Epithelial cell of proximal tubule (primary cell): ENCODE results near the gene PDGFD. TPM values are rescaled to one million over a fixed set of nuclear protein-coding genes. Genes with fewer than 3 reads are reported as not detected.

Source experiments
- DNase-seq: peaks from one replicate; pipeline ENCODE4 v3.0.0-alpha.2; 2011; ENCODE audit warnings: low read depth
- H3K4me3 ChIP-seq: 2 replicates; pipeline ENCODE4 v1.5.1; 2011; ENCODE audit warnings: low read depth, mild to moderate bottlenecking, low read length
- total RNA-seq: library from RNA; depleted of rRNA; stranded (reverse); fragments of >200 nt; gene quantifications from 2 replicates; pipeline ENCODE4 v1.2.3, GENCODE V29; 2015
- TF ChIP-seq, protein P1 (sequence below): conservative IDR thresholded peaks from 2 replicates; pipeline ENCODE4 v1.5.1; 2012; ENCODE audit warnings: low read depth, mild to moderate bottlenecking, low read length

PDGFD gene
- total RNA-seq, 1 donor from 2014 or later = 3.4 TPM

DNA sequence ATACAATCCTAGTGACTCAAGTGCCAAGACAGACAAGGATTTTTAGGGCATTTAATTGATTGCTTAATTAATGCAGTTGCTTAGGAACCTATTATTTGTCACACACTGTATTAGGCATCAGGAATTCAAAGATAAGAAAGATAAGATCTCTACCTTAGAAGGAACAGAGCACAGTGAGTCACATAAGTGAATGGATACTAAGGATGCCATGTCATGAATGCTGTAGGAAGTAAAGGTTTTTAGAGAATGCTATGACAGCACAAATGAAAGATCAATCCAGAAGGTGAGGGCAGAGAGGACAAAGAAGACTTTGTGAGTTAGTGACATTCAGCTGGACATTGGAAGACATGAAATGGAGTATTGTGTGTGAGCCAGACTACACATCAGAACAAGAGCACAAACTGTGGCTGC lies 275.4 kb downstream of the PDGFD start:
- H3K4me3 ChIP-seq = no peak overlapping the region
- TF ChIP-seq, protein P1, sequence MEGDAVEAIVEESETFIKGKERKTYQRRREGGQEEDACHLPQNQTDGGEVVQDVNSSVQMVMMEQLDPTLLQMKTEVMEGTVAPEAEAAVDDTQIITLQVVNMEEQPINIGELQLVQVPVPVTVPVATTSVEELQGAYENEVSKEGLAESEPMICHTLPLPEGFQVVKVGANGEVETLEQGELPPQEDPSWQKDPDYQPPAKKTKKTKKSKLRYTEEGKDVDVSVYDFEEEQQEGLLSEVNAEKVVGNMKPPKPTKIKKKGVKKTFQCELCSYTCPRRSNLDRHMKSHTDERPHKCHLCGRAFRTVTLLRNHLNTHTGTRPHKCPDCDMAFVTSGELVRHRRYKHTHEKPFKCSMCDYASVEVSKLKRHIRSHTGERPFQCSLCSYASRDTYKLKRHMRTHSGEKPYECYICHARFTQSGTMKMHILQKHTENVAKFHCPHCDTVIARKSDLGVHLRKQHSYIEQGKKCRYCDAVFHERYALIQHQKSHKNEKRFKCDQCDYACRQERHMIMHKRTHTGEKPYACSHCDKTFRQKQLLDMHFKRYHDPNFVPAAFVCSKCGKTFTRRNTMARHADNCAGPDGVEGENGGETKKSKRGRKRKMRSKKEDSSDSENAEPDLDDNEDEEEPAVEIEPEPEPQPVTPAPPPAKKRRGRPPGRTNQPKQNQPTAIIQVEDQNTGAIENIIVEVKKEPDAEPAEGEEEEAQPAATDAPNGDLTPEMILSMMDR = no peak
- no peak for DNase-seq

DNA sequence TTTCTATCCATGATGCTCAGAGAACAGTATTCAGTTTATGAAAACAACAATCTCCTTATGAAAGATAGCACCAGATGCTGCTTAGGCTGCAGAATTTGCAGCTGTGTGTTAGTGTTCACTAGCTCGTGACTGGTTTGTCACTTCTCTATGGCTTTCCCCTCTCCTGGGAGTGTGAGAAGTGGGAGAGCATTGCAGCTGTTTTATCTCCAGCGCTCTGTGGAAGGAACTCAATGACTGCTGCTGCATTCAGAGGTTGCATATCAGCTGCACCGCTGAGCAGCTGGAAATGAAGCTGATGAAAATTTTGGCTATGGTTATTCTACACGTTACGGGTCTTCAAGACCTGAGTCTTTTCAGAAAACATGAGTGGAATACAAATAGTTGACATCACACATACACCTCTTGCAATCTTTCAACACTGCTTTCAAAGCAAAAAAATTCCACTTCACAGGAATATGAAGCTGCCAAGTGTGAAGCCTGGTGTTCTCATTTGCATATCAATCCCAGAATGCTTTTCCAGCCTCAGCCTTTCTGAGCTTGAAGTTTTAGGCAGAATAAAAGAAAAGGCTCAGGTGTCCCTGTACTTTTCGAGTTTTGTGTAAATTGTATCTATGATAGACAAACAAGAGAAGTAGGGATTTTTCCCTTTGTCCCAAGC lies 276.8 kb downstream of the PDGFD start:
- no peak for DNase-seq
- no peak overlapping the region for H3K4me3 ChIP-seq
- TF ChIP-seq, protein P1 = no peak

DNA sequence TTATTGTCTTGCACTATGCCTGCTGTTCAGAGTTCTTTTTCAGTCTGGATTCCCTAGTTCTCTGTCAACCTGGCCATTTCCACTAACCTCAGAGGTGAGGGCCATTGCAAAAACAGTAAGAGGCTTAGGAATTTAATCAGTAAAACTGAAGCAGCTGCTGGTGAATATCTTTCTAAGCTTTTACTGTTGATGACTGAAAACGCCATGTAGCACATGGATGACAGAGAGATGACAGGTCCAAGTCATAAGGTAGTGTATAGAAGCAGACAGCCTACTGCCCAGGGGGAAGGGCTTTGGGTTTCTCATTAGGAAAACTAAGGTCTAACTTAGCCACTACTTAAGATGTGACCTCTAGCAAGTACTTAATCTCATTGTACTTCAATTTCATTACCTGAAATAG lies 280.1 kb downstream of the PDGFD start:
- no peak overlapping the region for H3K4me3 ChIP-seq
- TF ChIP-seq, protein P1 = no peak
- no peak for DNase-seq

DNA sequence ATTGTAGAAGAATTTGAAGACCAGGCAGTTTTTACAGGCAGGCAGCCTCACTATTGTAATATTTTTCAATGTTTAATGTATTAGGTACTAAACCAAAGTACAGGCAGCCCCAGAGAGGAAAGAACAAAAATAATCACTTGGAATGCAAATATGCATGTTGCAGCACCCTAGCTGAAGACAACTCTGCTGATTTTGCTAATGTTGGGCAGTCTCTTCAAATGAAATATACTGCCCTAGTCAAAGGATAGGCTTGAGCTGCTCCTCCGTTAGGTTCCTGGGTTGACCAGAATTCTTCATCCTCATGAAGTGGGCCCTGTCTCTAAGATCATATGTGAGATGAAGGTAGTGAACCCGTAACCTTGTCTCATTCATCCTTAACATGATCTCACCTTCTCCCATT lies 280.7 kb downstream of the PDGFD start:
- no peak overlapping the region for H3K4me3 ChIP-seq
- TF ChIP-seq, protein P1 = no peak
- no peak for DNase-seq

DNA sequence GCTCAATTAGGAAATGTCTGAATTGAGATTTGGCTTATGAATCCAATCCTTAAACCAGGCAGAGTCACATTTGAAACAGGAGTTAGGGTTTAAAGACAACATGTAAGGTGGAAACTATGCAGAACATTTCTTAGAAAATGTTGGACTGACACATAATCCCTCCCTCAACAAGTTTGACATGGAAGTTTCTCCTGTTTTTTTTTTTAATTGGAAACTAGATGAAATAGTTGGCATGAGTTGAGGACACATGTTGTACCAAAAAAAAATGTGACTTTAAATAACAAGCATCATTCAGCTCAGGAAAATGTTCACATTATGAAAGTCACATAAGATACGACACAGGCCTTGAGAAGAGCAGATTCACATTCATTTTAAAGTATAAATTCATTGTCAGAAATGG lies 282.4 kb downstream of the PDGFD start:
- DNase-seq = no peak
- TF ChIP-seq, protein P1 = no peak
- H3K4me3 ChIP-seq = no peak overlapping the region

DNA sequence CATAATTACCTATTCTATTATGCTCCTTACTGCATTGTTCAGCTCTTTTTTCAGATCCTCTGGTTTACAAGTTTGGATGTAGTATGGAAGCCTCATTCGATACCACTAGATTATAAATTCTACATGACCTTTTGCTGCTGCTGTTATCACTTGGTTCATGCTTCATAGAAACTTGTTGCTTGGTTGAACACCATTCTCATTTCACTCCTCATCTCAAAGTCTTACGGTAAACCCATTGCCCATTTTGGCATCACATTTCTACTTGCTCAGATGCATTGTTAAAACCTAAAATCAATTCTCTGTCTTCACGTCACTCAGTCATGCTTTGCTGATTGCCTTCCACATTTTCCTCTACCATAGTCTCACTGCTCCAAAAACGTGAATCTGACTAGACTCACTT lies 283.0 kb downstream of the PDGFD start:
- no peak overlapping the region for H3K4me3 ChIP-seq
- TF ChIP-seq, protein P1 = no peak
- no peak for DNase-seq

DNA sequence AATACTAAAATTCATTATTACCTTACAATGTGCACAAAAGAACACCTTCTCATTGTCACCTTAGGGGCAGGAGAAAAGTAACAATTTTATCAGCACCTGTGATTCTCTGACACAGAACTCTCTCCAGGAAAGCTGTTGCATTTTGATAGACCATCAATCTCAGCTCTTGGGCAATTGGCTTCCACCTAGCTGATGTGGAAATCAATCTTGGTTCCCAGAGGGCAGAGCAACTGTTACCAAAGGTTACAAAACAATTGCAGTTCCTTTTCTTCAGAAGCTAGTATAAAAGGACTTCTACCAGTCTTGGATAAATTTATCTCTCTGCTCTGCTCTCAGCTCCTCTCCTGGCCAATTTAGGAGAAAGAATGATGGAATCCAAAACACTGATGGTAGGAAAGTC lies 285.3 kb downstream of the PDGFD start:
- DNase-seq = no peak
- no peak overlapping the region for H3K4me3 ChIP-seq
- TF ChIP-seq, protein P1 = no peak
